Measurements from ENCODE around the gene NLGN4X.

The NLGN4X gene

DNA sequence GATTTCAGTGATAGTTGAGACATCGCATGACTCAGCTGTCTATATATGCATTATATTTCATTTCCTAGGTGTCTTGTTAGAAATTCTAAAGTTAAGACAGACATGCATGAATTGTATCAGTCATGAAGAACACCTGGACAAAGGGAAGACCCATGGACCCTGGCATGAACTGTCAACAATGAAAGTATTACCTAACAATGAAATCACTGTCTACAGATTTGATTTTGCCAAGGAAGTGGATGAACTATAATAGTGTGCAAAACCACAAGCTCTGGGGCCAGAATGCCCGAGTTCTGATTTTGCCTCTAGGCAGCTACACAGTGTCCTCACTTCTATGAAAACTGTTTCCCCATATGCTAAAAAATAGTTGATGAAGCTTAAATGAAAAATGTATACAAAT, 386.1 kb downstream of the NLGN4X start:
- no peak for DNase-seq

Data from amniotic stem cell (primary cell).